Measurements from ENCODE around the gene NOTO. TPM values are rescaled to one million over a fixed set of nuclear protein-coding genes. Genes with fewer than 3 reads are reported as not detected.

Gene NOTO
- polyA plus RNA-seq, 1 donor from 2014 or later: not detected

- no peak overlapping the region for H3K9ac ChIP-seq (ENCODE audit: low read length)
- no peak overlapping the region for H2AFZ ChIP-seq (ENCODE audit: low read depth, low read length)
- no peak for TF ChIP-seq CTCF (IDR thresholded peaks at IDR 0.05; ENCODE audit: poor library complexity, severe bottlenecking)
- no peak overlapping the region for H3K27ac ChIP-seq (ENCODE audit: low read length)
- no peaks in the 10 kb centered on the region for H3K9me3 ChIP-seq (ENCODE audit: low read length)
- H3K9me2 ChIP-seq (ENCODE audit: insufficient read depth, low read length): no peaks in the 10 kb centered on the region
- H3F3A ChIP-seq (ENCODE audit: insufficient read depth, low read length, poor library complexity, severe bottlenecking): no peaks in the 10 kb centered on the region
- no peak overlapping the region for H3K4me3 ChIP-seq (ENCODE audit: low read length)
- no peaks in the 10 kb centered on the region for H3K27me3 ChIP-seq (ENCODE audit: insufficient read depth, low read depth, low read length)
- H3K36me3 ChIP-seq (ENCODE audit: insufficient read depth, low read length): peaks cover 7% of the 10 kb centered on the region
- H3K4me2 ChIP-seq (ENCODE audit: low read length): no peak overlapping the region
- H4K20me1 ChIP-seq (ENCODE audit: insufficient read depth): no peaks in the 10 kb centered on the region
- no peaks in the 10 kb centered on the region for H3K79me2 ChIP-seq (replicated peaks; ENCODE audit: insufficient read depth, low read length)
Observed at GRCh38 chr2:73253400-73253799, 51.0 kb downstream of the NOTO start.

GRCh38 chr2:73253901-73254300 is 51.5 kb downstream of the NOTO start:
- no peak overlapping the region for H3K4me3 ChIP-seq (ENCODE audit: low read length)
- no peaks in the 10 kb centered on the region for H3K9me3 ChIP-seq (ENCODE audit: low read length)
- TF ChIP-seq REST (IDR thresholded peaks at IDR 0.05; ENCODE audit: borderline replicate concordance): no peak

GRCh38 chr2:73254343-73255006 is 52.1 kb downstream of the NOTO start:
- Histone ChIP-seq H3K27me3 (ENCODE audit: insufficient read depth, low read depth, low read length) (no peaks in the 10 kb centered on the region), H3K4me2 (ENCODE audit: low read length) (no peak overlapping the region), H3K4me3 (ENCODE audit: low read length) (no peak overlapping the region), H3K27ac (ENCODE audit: low read length) (no peak overlapping the region), H3K9me2 (ENCODE audit: insufficient read depth, low read length) (no peaks in the 10 kb centered on the region), H3K9me3 (ENCODE audit: low read length) (no peaks in the 10 kb centered on the region), H3F3A (ENCODE audit: insufficient read depth, low read length, poor library complexity, severe bottlenecking) (no peaks in the 10 kb centered on the region), H3K79me2 (replicated peaks; ENCODE audit: insufficient read depth, low read length) (no peaks in the 10 kb centered on the region), H3K9ac (ENCODE audit: low read length) (no peak overlapping the region), H2AFZ (ENCODE audit: low read depth, low read length) (no peak overlapping the region), H3K36me3 (ENCODE audit: insufficient read depth, low read length) (peaks cover 7% of the 10 kb centered on the region), H4K20me1 (ENCODE audit: insufficient read depth) (no peaks in the 10 kb centered on the region)
- TF ChIP-seq REST (IDR thresholded peaks at IDR 0.05; ENCODE audit: borderline replicate concordance) (no peak), EP300 (conservative IDR thresholded peaks at IDR 0.05; ENCODE audit: poor library complexity, severe bottlenecking) (no peak), POLR2AphosphoS5 (IDR thresholded peaks at IDR 0.05) (no peak), TAF1 (IDR thresholded peaks at IDR 0.05; ENCODE audit: low read depth) (no peak), CTCF (IDR thresholded peaks at IDR 0.05; ENCODE audit: poor library complexity, severe bottlenecking) (no peak), EZH2 (IDR thresholded peaks at IDR 0.05; ENCODE audit: borderline replicate concordance, insufficient read depth, low read length, poor library complexity, severe bottlenecking) (no peak), RAD21 (conservative IDR thresholded peaks at IDR 0.05) (no peak), MXI1 (conservative IDR thresholded peaks at IDR 0.05; ENCODE audit: poor library complexity, severe bottlenecking) (no peak), SMC3 (conservative IDR thresholded peaks at IDR 0.05; ENCODE audit: poor library complexity) (no peak)

More at GRCh38 chr2:73253901-73254300, 51.5 kb downstream of the NOTO start:
- no peaks in the 10 kb centered on the region for H4K20me1 ChIP-seq (ENCODE audit: insufficient read depth)
- no peaks in the 10 kb centered on the region for H3K79me2 ChIP-seq (replicated peaks; ENCODE audit: insufficient read depth, low read length)
- H3K4me2 ChIP-seq (ENCODE audit: low read length): no peak overlapping the region
- no peak overlapping the region for H2AFZ ChIP-seq (ENCODE audit: low read depth, low read length)
- H3K9ac ChIP-seq (ENCODE audit: low read length): no peak overlapping the region
- H3F3A ChIP-seq (ENCODE audit: insufficient read depth, low read length, poor library complexity, severe bottlenecking): no peaks in the 10 kb centered on the region
- H3K27me3 ChIP-seq (ENCODE audit: insufficient read depth, low read depth, low read length): no peaks in the 10 kb centered on the region
- no peak overlapping the region for H3K27ac ChIP-seq (ENCODE audit: low read length)
- no peaks in the 10 kb centered on the region for H3K9me2 ChIP-seq (ENCODE audit: insufficient read depth, low read length)
- H3K36me3 ChIP-seq (ENCODE audit: insufficient read depth, low read length): peaks cover 7% of the 10 kb centered on the region
